ENCODE results near the gene UBAC1.

- TF ChIP-seq FOXP2 (optimal IDR thresholded peaks at IDR 0.05; ENCODE audit: control extremely low read depth, extremely low read length, insufficient read depth) (no peak), POLR2AphosphoS5 (IDR thresholded peaks at IDR 0.05; ENCODE audit: borderline replicate concordance, low read depth, low read length) (no peak)
Observed at GRCh38 chr9:136004219-136004618, 43.0 kb upstream of the UBAC1 start.

All from SK-N-MC (cell line).